Measurements from ENCODE around the gene LAMC2.

Gene LAMC2

DNA sequence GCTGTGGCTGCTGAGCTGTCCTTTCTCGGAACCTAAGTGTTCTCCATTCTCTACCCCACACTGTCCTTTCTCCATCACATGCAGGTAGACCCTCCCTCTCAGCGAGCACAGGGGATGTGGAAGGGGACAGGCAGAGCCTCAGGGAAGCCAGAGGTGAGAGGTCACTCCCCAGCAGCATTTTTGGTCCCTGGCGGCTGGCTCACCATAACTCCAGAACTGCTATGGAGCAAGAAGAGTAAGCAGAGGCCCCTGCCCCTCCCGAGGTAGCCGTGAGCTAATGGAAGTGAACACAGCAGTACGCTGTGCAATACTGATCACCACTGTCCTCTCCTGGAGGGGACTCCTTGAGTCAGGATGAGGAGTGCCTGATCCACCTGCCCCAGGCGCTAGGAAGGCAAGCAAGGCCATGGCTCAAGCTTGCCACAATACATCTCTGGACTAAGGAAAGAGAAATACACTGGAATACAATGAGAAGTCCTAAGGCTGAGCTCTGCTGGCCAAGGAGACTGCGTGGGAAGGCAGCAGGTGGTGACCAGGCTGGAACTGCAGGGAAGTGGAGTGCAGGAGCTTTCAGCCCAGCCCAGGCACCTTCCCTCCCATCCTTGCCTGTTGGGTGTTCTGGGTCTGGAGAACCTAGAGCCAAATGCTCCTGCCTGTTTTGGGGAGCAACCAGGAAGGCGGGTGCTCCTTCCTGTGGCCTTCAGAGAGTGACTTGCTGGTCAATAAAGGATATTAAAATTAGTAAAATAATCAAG is 96.2 kb downstream of the LAMC2 start:
- Histone ChIP-seq H3K4me3 (ENCODE audit: low read depth, low read length) (no peak overlapping the region), H3K27me3 (ENCODE audit: insufficient read depth, low read depth, severe bottlenecking) (no peaks in the 10 kb centered on the region), H3K27ac (no peak overlapping the region), H3K36me3 (no peaks in the 10 kb centered on the region), H3K9me3 (ENCODE audit: severe bottlenecking) (no peaks in the 10 kb centered on the region)
- DNase-seq, result no peak
- no peak for TF ChIP-seq CTCF (IDR thresholded peaks at IDR 0.05; ENCODE audit: low read depth, low read length)

- DNase-seq, result no peak
- no peak for TF ChIP-seq CTCF (IDR thresholded peaks at IDR 0.05; ENCODE audit: low read depth, low read length)
- Histone ChIP-seq H3K27me3 (ENCODE audit: insufficient read depth, low read depth, severe bottlenecking) (no peaks in the 10 kb centered on the region), H3K9me3 (ENCODE audit: severe bottlenecking) (peaks cover under 1% of the 10 kb centered on the region), H3K27ac (no peak overlapping the region), H3K4me3 (ENCODE audit: low read depth, low read length) (no peak overlapping the region), H3K36me3 (no peaks in the 10 kb centered on the region)
These were observed 97.2 kb downstream of the LAMC2 start for GRCh38 chr1:183283286-183283685.

GRCh38 chr1:183284086-183284485 is 98.0 kb downstream of the LAMC2 start:
- DNase-seq, result no peak
- Histone ChIP-seq H3K4me3 (ENCODE audit: low read depth, low read length) (no peak overlapping the region), H3K27ac (no peak overlapping the region), H3K36me3 (no peaks in the 10 kb centered on the region), H3K27me3 (ENCODE audit: insufficient read depth, low read depth, severe bottlenecking) (no peaks in the 10 kb centered on the region), H3K9me3 (ENCODE audit: severe bottlenecking) (peaks cover 4% of the 10 kb centered on the region)
- no peak for TF ChIP-seq CTCF (IDR thresholded peaks at IDR 0.05; ENCODE audit: low read depth, low read length)

GRCh38 chr1:183285256-183285655 is 99.2 kb downstream of the LAMC2 start:
- DNase-seq, result no peak
- Histone ChIP-seq H3K27me3 (ENCODE audit: insufficient read depth, low read depth, severe bottlenecking) (no peaks in the 10 kb centered on the region), H3K27ac (no peak overlapping the region), H3K36me3 (no peaks in the 10 kb centered on the region), H3K4me3 (ENCODE audit: low read depth, low read length) (no peak overlapping the region), H3K9me3 (ENCODE audit: severe bottlenecking) (peaks cover 4% of the 10 kb centered on the region)
- TF ChIP-seq CTCF (IDR thresholded peaks at IDR 0.05; ENCODE audit: low read depth, low read length), result no peak

- H3K27ac ChIP-seq, result no peak overlapping the region
These were observed 99.7 kb downstream of the LAMC2 start for GRCh38 chr1:183285746-183286145.

More at GRCh38 chr1:183285746-183286145, 99.7 kb downstream of the LAMC2 start:
- no peak overlapping the region for H3K4me3 ChIP-seq (ENCODE audit: low read depth, low read length)
- no peak for TF ChIP-seq CTCF (IDR thresholded peaks at IDR 0.05; ENCODE audit: low read depth, low read length)
- peaks cover 4% of the 10 kb centered on the region for H3K9me3 ChIP-seq (ENCODE audit: severe bottlenecking)
- DNase-seq, result no peak
- no peaks in the 10 kb centered on the region for H3K36me3 ChIP-seq
- H3K27me3 ChIP-seq (ENCODE audit: insufficient read depth, low read depth, severe bottlenecking), result no peaks in the 10 kb centered on the region

Measured in WERI-Rb-1 (cell line).